B cell (primary cell): Measurements from ENCODE around the gene FYN.

Experiments used
- CTCF ChIP-seq: fragments of 200-600 bp; IDR thresholded peaks from one replicate; pipeline ENCODE4 v1.8.0; 2022; ENCODE audit warnings: antibody characterized with exemption, mild to moderate bottlenecking
- EZH2 ChIP-seq: IDR thresholded peaks from 2 replicates; pipeline ENCODE4 v1.6.1; 2012; ENCODE audit warnings: borderline replicate concordance, low read depth, mild to moderate bottlenecking, moderate library complexity, low read length; ENCODE audit not compliant: insufficient read depth, poor library complexity, severe bottlenecking

GRCh38 chr6:111770263-111771093, 102.8 kb downstream of the FYN start:
- no peak for TF ChIP-seq EZH2
- TF ChIP-seq CTCF = no peak
